GM19035 (cell line): ENCODE data around the gene RAD51AP1.
A peak's percentile ranks its signal among the peaks of the same experiment; 100 is the strongest.
"Not testable (repeated sequence)": the region's sequence is repeated elsewhere in the genome, so short reads cannot be mapped to it uniquely, and the experiment has no call there.

ENCODE experiments used
- ATAC-seq: cut with Tn5 transposase; IDR thresholded peaks from one replicate; pipeline ENCODE4 v1.9.1; 2021; ENCODE audit not compliant: unreplicated experiment

RAD51AP1 gene

GRCh38 chr12:4538207-4539160 lies at the start of gene RAD51AP1:
RAD51AP1 (plus strand) TSS chr12:4538890; CDS start chr12:4538940, 50 bp downstream.
- peak; percentile 89 for ATAC-seq

- ATAC-seq: no peak
Measured at GRCh38 chr12:4489556-4489955, 49.1 kb upstream of the RAD51AP1 start.

GRCh38 chr12:4490973-4491372 lies 47.7 kb upstream of the RAD51AP1 start:
- ATAC-seq: no peak

- peak; percentile 87 for ATAC-seq
Measured at GRCh38 chr12:4496145-4496838, 42.4 kb upstream of the RAD51AP1 start.

GRCh38 chr12:4499186-4499585 lies 39.5 kb upstream of the RAD51AP1 start:
- no peak for ATAC-seq

- ATAC-seq: no peak
Measured at GRCh38 chr12:4505376-4505986, 33.2 kb upstream of the RAD51AP1 start.

- ATAC-seq: no peak
Measured at GRCh38 chr12:4506430-4506829, 32.3 kb upstream of the RAD51AP1 start.

- ATAC-seq: peak; percentile 84
Measured at GRCh38 chr12:4506870-4507269, 31.8 kb upstream of the RAD51AP1 start.

- ATAC-seq: not testable (repeated sequence)
Measured at GRCh38 chr12:4508503-4508902, 30.2 kb upstream of the RAD51AP1 start.

- ATAC-seq: not testable (repeated sequence)
Measured at GRCh38 chr12:4509269-4509668, 29.4 kb upstream of the RAD51AP1 start.

- ATAC-seq: no peak
Measured at GRCh38 chr12:4518106-4518728, 20.5 kb upstream of the RAD51AP1 start.

GRCh38 chr12:4523443-4523842 lies 15.2 kb upstream of the RAD51AP1 start:
- not testable (repeated sequence) for ATAC-seq

- ATAC-seq: no peak
Measured at GRCh38 chr12:4526923-4527546, 11.7 kb upstream of the RAD51AP1 start.

GRCh38 chr12:4530160-4530559 lies 8.5 kb upstream of the RAD51AP1 start:
- no peak for ATAC-seq

GRCh38 chr12:4530982-4531586 lies 7.6 kb upstream of the RAD51AP1 start:
- no peak for ATAC-seq

- no peak for ATAC-seq
Measured at GRCh38 chr12:4535092-4535491, 3.6 kb upstream of the RAD51AP1 start.

GRCh38 chr12:4535871-4536270 lies 2.8 kb upstream of the RAD51AP1 start:
- no peak for ATAC-seq

GRCh38 chr12:4539167-4539870 lies 629 bp downstream of the RAD51AP1 start:
- ATAC-seq: no peak

- ATAC-seq: no peak
Measured at GRCh38 chr12:4540170-4540569, 1.5 kb downstream of the RAD51AP1 start.

GRCh38 chr12:4540638-4541037 lies 1.9 kb downstream of the RAD51AP1 start:
- ATAC-seq: no peak
